Activated T-cell treated with anti-CD3 and anti-CD28 coated beads, Interleukin-2, amount 50 U/mL, for 48 hours (primary cell): ENCODE results near the gene OSBPL3.
"Not testable (repeated sequence)": the region's sequence is repeated elsewhere in the genome, so short reads cannot be mapped to it uniquely, and the experiment has no call there.

ENCODE experiments used
- DNase-seq, 2 experiments: peaks; one replicate each; pipeline ENCODE4 v3.0.0-alpha.2; 2020

Gene OSBPL3

GRCh38 chr7:24916463-24917040 is 63.4 kb downstream of the OSBPL3 start:
- no peak for DNase-seq

GRCh38 chr7:24914465-24914859 is 65.5 kb downstream of the OSBPL3 start:
- no peak for DNase-seq

GRCh38 chr7:24913801-24914464 is 66.0 kb downstream of the OSBPL3 start:
- no peak for DNase-seq

GRCh38 chr7:24912874-24913514 is 67.0 kb downstream of the OSBPL3 start:
- DNase-seq: no peak

GRCh38 chr7:24912424-24912823 is 67.6 kb downstream of the OSBPL3 start:
- DNase-seq: no peak

- DNase-seq: no peak
These were observed 68.8 kb downstream of the OSBPL3 start for GRCh38 chr7:24911213-24911603.

GRCh38 chr7:24910551-24911212 is 69.3 kb downstream of the OSBPL3 start:
- no peak for DNase-seq

GRCh38 chr7:24908727-24909126 is 71.3 kb downstream of the OSBPL3 start:
- no peak for DNase-seq

- DNase-seq: no peak
These were observed 71.8 kb downstream of the OSBPL3 start for GRCh38 chr7:24908166-24908565.

- DNase-seq: peak; percentile 71
These were observed 72.6 kb downstream of the OSBPL3 start for GRCh38 chr7:24907311-24907886.

GRCh38 chr7:24905996-24906770 is 73.8 kb downstream of the OSBPL3 start:
- peak in 1 of 2 experiments; percentile 45 for DNase-seq

- DNase-seq: not testable (repeated sequence)
These were observed 76.0 kb downstream of the OSBPL3 start for GRCh38 chr7:24903992-24904391.

- DNase-seq: no peak
These were observed 76.4 kb downstream of the OSBPL3 start for GRCh38 chr7:24903559-24903958.

- no peak for DNase-seq
These were observed 77.0 kb downstream of the OSBPL3 start for GRCh38 chr7:24902931-24903330.

GRCh38 chr7:24902276-24902675 is 77.7 kb downstream of the OSBPL3 start:
- no peak for DNase-seq

GRCh38 chr7:24899905-24900304 is 80.1 kb downstream of the OSBPL3 start:
- no peak for DNase-seq

GRCh38 chr7:24899161-24899560 is 80.8 kb downstream of the OSBPL3 start:
- no peak for DNase-seq

- DNase-seq: peak in 1 of 2 experiments; percentile 39
These were observed 81.3 kb downstream of the OSBPL3 start for GRCh38 chr7:24898691-24899090.

- DNase-seq: no peak
These were observed 83.9 kb downstream of the OSBPL3 start for GRCh38 chr7:24896031-24896501.

- DNase-seq: no peak
These were observed 85.4 kb downstream of the OSBPL3 start for GRCh38 chr7:24894429-24895221.

- no peak for DNase-seq
These were observed 88.7 kb downstream of the OSBPL3 start for GRCh38 chr7:24891311-24891735.

- DNase-seq: no peak
These were observed 90.4 kb downstream of the OSBPL3 start for GRCh38 chr7:24889611-24890010.
